ENCODE data around the gene CCT2. TPM values are rescaled to one million over a fixed set of nuclear protein-coding genes. Genes with fewer than 3 reads are reported as not detected.

The CCT2 gene
- 192 TPM for polyA plus RNA-seq (2013, experiment 1 of 2; ENCODE audit: insufficient read length)
- 191 TPM for polyA plus RNA-seq (2013, experiment 2 of 2; ENCODE audit: insufficient read length)

DNA sequence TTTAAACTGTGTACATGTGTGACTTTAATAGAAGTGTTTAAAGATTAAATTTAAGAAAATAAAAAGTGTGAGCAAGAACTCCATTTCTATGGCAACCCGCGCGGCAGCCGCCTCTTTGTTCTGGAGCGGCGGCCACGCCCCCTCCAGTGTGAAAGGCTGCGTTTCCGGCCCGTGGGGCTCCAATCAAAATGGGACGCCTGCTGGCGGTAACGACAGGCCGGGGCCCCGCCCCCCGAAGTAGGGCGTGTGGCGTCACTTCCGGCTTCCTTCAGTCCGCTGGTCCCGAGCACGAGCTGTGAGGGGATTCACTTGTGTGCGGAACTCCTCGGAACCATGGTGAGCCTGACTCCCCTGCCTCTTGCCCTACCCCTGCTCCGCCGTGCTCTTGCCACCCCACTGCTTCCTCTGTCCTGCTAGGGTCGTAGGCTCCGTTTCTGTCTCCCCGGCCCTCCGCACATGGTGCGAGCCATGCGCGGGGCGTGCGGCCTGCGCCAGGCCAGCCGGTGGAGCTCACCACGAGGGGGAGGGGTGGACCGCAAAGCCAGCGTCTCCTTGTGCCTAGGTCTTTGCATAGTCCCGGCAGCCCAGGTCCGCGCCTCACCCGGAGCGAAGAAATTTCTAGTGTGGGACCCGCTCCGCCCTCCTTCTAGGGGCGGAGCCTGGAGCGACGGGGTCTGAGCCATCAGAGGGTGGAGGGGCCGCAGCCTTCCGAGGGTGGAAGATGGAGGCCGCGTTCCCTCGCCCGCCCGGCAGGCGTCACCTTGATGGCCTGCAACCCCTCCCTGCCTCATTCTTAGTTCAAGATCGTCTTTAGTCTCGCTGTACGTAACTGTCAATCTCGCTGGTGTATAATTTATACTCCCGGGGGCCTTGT is at the start of gene CCT2:
CCT2 (plus strand) TSS at position 271 of the 874 bp plus-strand sequence; CDS start at position 334, 63 bp downstream.
- peak; percentile 96 for DNase-seq

DNA sequence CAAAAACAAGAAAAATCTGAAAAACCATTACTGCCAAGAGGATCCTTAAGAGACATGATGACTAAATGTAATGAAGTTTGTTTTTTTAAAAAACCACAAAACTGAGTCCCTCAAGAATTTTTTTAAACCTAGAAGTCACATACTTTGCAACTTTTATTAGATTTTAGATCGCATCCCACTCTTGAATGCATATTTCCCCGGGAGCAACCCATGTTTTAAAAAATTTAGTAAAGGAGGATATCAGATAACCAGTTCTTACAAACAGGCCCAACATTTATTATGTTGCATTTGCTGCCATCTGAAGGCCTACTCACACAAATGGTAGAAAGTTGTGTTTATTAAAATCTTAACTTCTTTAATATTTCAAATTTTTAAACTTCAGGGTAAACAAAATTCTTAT is 44.3 kb upstream of the CCT2 start:
- peak; percentile 73 for DNase-seq

DNA sequence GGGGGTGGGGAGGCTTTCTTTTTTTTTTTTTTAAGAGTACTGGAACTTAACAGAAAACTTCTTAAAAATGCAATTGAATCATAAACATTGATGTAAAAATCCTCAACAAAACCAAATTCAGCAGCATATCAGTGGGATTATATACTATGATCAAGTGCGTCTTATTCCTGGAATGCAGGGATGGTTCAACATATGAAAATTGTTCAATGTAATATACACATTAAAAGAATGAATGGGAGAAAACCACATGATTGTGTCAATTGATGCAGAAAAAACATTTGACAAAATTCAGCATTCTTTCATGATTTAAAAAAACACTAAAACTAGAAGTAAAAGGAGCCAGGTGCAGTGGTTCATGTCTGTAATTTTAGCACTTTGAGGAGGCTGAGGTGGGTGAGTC is 41.2 kb upstream of the CCT2 start:
- no peak for DNase-seq

DNA sequence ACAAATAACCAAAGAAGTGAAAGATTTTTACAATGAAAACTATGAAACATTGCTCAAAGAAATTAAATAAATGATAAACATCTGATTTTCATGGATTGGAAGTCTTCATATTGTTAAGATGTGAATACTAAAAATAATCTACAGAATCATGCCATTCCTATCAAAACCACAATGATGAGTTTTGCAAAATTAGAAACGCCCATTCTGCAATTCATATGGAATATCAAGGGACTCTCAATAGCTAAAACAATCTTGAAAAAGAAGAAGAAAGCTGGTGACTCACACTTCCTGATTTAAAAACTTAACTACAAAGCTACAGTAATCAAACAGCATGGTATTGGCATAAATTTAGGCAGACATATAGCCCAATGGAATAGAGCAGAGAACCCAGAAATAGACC is 40.2 kb upstream of the CCT2 start:
- DNase-seq, result no peak

DNA sequence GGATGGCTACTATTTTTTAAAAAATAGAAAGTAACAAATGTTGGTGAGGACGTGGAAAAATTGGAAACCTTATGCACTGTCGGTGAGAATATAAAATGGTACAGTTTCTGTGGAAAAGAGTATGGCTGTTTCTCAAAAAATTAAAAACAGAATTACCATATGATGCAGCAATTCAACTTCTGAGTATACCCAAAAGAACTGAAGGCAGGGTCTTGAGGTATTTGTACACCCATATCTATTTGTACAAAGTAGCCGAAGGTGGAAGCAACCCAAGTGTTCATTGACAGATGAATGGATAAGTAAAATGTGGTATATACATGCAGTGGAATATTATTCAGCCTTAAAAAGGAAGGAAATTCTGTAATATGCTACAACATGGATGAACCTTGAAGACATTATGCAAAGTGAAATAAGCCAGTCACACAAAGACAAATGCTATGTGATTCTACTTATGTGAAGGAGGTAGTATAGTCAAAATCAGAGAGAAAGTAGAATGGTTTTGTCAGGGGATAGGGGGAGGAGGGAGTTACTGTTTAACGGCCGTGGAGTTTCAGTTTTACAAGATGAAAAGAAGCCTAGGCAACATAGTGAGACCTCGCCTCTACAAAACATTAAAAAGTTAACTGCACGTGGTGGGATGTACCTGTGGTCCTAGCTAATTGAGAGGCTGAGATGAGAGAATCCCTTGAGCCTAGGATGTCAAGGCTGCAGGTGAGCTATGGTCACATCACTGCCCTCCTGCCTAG is 38.4 kb upstream of the CCT2 start:
- DNase-seq, result no peak

DNA sequence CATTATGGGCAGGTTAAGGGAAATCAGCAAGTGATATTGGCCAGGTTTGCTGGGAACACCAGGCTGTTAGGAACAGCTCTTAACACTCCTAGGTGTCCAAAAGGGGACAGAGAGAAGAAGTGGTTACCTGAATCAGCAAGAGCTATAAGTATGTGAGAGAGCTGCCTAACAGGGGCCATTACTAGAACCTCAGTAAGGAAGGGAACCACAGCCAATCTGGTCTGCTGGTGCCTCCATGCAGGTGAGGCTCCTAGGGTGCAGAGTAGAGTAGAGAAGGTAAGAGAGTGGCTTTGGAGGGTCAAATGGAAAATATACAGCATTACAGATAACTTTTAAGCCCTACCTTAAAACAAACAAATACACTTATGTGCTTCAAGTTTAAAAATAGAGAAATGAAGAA is 36.6 kb upstream of the CCT2 start:
- no peak for DNase-seq

DNA sequence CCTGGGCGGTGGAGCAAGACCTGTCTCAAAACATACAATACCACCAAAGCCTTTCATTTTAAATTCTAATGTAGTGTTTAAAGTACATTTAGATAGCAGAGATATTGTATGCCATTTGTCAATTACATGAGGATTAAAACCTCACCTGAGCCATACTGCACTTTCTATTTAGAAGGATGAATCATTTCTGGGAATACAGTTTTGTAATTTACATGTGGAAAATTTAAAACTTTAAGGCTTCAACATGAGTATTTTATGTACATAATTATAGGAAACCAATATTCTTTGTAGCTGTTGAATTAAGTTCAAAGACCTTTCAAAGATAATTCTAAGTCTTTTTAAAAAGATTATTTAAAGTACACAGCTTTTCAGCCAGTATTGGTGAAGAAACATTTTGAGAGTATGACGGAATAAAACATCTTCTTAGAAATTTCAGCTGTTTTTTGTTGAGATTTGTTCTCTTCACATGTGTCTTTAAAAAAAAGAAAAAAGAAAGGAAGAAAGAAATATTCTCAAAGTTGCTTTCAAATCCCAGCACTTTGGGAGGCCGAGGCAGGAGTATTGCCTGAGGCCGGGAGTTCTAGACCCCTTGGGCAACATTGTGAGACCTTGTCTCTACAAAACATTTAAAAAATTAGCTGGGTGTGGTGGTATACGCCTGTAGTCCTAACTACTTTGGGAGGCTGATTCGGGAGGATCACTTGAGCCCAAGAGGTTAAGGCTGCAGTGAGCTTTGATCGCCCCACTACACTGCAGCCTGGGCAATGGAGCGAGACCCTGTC is 34.5 kb upstream of the CCT2 start:
- no peak for DNase-seq

DNA sequence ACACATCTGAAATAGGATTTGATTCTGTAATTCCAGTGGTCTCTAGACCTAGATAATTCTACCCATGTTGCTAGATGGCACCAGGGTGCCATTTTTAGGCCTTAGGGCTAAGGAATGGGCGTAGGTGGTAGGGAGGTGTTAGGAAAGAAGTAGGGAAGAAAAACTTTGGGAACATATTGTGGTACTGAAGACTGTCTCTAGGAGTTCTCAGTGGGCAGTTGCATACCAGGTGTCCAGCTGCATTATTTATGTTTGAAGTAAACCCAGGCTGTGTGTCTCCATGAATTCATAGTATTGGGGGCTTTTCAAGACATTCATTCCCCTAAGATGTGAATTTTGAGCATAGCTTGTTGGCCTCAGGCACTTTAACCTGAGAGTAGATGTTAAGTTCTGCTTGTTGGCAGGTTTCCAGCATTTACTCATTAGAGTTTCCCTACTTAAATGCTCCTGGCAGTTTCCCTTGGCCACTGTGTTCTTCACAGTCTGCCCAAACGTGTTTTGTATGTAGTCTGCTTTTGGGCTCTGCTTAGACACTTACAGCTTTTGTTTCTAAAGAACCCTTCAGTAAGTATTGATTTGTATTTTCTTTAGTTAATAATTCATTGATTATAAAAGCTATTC is 31.5 kb upstream of the CCT2 start:
- peak; percentile 63 for DNase-seq

DNA sequence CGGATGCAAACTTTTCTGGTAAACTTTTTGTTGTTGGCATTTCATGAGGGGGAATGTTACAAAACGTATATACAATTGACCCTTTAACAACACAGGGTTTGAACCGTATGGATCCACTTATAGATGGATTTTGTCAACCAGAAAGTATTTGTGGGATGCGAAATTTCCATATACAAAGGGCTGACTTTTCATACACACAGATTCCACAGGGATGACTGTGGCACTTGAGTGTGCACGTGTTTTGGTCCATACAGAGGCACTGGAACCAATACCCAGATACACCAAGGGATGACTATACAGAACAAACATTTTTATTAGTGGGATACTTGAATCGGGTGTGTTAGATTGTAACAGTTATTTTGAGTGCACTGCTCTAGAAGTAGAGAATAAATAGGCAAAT is 29.8 kb upstream of the CCT2 start:
- DNase-seq, result peak; percentile 99

DNA sequence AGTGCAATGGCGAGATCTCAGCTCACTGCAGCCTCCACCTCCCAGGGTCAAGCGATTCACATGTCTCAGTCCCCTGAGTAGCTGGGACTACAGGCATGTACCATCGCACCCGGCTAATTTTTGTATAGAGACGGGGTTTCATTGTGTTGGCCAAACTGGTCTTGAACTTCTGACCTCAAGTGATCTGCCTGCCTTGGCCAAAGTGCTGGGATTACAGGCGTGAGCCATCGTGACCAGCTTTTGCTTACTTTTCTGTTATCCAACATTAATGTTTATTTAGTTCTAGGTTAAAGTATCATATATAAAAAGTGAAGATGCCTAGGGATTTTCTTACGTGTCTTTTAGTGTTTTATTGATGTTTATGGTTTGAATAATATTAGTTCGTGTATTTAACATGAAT is 28.9 kb upstream of the CCT2 start:
- DNase-seq, result no peak

DNA sequence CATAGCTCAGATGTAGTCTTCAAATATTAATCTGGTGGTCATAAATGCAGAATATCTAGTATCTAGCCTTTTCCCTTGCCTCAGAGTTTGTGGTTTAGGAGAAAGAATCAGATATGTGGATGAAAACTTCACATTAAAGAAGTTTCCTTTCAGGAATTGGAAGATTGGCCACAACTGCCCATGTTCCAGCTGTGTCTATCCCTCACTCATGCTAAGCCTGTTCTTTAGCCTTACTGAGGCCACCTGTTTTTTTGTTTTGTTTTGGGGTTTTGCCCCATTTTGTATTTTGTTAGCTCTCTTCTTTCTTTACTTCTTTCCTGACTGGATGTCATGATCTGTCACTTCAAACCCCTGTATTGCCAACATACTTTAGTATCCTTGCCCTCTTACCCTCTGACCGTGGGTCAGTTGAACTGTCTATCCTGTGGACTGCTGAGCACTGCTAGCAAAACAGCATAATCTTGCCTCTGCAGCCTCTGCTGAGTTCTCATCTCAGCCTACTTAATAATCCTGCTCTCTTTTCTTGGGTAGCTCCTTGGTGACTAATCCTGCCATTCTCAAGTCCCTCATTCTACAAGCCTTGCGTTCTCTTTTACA is 22.0 kb upstream of the CCT2 start:
- DNase-seq, result no peak

DNA sequence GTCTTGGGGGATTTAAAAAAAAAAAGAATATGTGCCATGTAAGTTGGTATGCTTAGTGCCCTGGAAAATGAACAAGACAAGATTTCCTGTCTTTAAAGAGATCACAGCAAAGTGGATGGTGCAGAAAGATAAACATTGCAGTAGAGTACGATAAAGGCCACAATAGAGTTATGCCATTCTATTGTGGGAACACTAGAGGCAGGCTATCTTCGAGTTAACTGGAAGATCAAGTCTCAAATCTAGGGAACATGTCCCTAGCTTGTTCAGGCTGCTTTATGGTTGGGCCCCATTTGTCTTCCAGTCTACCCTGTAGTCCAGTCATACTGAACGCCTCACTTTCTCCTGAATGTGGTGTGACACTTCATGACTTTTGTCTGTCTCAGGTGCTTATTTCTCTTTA is 18.7 kb upstream of the CCT2 start:
- DNase-seq, result no peak

DNA sequence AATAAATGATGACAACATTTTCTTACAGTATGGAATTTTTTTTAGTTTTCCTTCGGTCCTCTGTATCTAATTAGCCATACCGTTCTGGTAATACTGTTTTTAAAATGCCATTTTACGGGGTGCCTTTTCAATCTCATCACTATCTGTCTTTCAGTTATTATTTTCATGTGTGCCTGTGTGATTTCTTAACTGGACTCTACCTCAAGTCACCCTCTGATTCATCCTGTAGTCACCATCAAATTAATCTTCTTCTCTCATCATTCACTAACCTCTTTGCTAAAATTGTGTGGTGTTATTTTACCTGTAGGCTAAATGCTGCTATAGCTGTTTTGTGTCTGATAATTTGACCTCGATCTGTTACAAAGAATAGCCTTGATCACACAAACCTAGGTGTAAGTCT is 16.0 kb upstream of the CCT2 start:
- peak; percentile 64 for DNase-seq

DNA sequence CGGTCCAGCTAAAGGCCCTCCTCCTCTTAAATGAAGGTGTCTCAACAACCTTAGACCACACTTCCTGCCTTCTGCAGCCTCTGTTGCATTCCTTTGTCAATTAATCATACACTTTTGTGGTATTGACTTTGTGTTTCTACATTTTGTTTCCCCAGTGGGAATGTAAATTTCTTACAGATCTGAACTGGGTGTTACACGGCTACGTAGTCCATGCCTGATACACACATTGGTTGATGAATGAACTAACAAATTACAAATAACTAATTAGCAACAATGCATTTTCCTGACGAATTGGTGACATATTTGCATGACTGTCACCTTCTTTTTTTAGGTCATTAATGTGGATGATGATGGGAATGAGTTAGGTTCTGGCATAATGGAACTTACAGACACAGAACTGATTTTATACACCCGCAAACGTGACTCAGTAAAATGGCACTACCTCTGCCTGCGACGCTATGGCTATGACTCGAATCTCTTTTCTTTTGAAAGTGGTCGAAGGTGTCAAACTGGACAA is 15.2 kb upstream of the CCT2 start:
- peak; percentile 78 for DNase-seq

DNA sequence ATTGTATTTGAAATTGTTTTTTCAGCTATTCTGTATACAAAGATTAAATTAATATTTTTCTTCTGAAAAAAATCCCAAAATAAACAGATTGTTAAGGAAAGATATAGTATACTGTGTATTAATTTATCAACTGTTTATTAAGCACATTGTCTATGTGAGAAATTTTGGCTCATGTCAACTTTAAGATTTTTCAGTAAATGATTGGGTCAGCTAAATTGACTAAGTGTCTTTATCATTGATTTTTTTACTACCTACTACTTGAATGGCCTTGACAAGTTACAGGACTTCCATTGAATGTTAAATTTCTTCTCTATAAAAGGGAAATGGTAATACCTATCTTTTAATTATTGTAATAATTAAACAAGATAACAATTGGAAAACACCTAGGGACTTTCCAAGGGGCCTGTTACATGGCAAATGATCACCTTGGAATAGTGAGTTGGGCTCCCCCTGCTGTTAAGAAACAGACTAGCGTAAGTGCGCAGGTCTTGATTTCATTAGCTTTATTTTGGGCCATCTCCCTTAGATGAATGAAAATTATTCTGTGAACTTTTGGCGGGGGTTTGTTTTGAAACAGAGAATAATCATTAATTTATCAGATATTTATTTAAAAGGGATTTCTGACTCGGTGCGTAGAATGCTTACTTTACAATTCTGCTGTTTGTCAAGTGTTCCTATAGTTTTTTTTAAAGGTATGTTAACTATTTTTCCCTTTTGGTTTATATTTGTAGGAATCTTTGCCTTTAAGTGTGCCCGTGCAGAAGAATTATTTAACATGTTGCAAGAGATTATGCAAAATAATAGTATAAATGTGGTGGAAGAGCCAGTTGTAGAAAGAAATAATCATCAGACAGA is 14.5 kb upstream of the CCT2 start:
- peak; percentile 57 for DNase-seq

DNA sequence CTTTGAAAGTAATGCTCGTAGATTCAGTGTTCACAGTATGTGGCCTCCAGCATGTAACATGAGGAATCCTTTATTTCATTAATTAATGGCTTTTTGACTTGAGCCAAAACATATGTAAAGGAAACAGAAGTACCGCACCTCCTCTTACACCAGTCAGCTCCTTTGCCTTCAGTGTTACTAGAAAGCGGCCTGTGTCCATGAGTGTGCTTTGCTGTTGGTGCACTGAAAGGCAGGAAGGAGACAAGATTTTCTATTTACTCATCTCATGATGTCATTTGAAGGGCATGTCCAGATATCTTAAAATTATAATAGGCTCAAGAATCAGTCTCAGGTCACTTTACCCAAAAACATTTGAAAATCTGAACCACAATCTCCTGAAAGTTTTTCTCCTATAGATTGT is 9.9 kb upstream of the CCT2 start:
- DNase-seq, result peak; percentile 33

DNA sequence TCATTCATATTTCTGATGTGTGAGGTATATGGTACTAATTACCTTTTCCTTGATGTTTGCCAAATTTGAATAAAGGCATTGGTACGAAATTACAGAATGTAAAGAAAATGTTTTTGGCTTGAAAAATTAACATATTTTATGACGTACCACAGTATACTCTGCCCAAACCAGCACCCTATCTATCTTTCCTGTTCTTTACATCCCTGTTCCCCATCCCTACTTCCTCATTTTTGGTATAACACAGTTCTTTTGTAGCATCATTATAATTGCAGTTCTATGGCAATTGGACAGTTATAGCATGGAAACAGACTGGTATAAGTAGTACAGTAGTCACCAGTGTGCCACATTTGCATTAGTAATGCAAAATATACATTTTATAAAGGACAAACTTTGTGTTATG is 7.0 kb upstream of the CCT2 start:
- no peak for DNase-seq

DNA sequence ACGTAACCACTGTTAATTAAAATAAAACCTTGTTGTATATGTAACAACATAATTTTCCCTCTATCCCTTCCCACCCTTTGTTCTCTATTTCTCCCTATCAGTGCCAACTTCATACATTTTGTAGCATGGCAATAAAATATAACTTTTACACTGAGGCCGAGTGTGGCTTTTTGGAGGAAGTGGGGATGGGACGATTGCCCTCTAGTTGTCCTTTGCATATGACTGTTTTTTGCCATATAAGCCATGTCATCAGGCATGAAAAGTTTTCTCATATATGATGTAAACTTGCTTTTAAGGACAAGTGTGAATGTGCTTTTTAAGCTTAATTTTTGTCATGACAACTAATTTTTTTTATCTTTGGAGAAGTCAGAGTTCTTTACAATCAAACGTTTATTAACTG is 6.2 kb upstream of the CCT2 start:
- no peak for DNase-seq

DNA sequence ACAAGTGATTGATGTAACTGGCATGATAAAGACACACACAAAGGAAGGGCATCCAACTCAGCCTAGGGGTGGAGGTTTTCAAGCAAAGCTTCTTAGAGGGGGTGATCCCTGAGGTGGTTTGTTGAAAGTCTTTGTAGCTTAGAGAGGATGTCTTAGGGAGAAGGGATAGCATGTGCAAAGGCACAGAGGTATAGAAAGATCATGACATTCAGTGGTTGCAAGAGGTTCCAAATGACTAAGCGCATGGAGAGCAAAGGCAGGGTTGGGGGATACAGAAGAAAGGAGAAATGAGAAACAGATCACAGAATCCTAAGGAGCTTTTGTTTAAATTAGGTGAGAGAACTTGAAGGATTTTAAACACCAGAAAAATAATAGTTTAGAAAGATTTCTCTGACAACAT is 5.2 kb upstream of the CCT2 start:
- no peak for DNase-seq

DNA sequence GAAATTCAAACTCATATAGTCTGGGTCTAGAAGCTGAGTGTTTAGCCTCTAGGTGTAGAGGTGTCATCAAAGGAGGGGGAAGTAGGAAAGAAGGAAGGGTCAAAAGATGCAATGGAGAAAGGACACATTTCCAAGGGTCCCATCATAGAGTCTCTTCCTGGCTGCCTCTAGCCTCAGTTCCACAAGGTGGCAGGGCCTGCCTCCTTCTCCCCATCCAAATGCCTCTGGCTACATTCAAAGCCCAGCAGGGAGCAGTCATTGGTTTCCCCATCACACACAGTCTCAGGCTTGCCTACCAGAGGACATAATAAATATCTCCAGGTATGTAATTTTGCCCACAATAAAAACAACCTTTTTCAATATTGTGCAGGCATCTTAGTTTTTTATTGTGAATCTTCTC is 2.1 kb upstream of the CCT2 start:
- DNase-seq, result no peak

DNA sequence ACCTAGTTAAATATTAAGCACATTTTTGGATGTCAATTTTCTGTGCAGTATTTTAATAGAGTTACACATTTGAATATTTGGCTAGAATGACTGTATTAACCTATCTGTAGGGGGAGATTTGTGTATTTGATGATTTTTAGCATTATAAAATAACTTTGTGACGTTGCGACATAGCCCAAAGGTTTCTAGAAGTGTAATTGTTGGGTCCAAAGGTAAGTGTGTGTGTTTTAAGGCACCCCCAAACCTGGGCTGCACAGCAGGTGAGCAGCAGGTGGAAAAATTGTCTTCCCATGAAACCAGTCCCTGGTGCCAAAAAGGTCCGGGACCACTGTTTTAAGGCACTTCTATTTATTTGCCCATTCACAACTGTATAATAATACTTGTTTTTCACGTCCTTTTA is 3.3 kb downstream of the CCT2 start:
- DNase-seq, result no peak
